K562 (cell line): ENCODE data around the gene INKA2. TPM values are rescaled to one million over a fixed set of nuclear protein-coding genes. Genes with fewer than 3 reads are reported as not detected.
A peak's percentile ranks its signal among the peaks of the same experiment; 100 is the strongest.

Experiments used
- HBP1 ChIP-seq: fragments of 450-650 bp; formaldehyde crosslinking; IDR thresholded peaks from 2 replicates; pipeline ENCODE4 v1.4.0; 2022; ENCODE audit warnings: missing genetic modification characterization
- IRF2 ChIP-seq: sonication (generic); formaldehyde crosslinking; IDR thresholded peaks from 2 replicates; pipeline ENCODE4 v1.8.1; 2022; ENCODE audit warnings: mild to moderate bottlenecking, missing genetic modification reagents
- KLF1 ChIP-seq: fragments of 450-650 bp; IDR thresholded peaks from 2 replicates; pipeline ENCODE4 v1.6.1; 2016; ENCODE audit warnings: missing genetic modification characterization, missing compliant biosample characterization
- KLF16 ChIP-seq: IDR thresholded peaks from 2 replicates; pipeline ENCODE4 v1.6.1; 2016; ENCODE audit warnings: antibody characterized with exemption
- MTA2 ChIP-seq: fragments of 450-650 bp; IDR thresholded peaks from 2 replicates; pipeline ENCODE4 v1.6.1; 2016; ENCODE audit warnings: low read depth
- NCOR1 ChIP-seq: fragments of 450-650 bp; IDR thresholded peaks from 2 replicates; pipeline ENCODE4 v1.6.1; 2016; ENCODE audit warnings: mild to moderate bottlenecking, moderate library complexity
- POLR2AphosphoS2 ChIP-seq: IDR thresholded peaks from 2 replicates; pipeline ENCODE4 v1.6.1; 2012; ENCODE audit warnings: low read length, improper control_type of control experiment
- SMARCC2 ChIP-seq: fragments of 450-650 bp; IDR thresholded peaks from 2 replicates; pipeline ENCODE4 v1.6.1; 2017; ENCODE audit warnings: antibody characterized with exemption, moderate library complexity, mild to moderate bottlenecking, low read depth
- TAF1 ChIP-seq: IDR thresholded peaks from 2 replicates; pipeline ENCODE4 v1.6.1; 2011; ENCODE audit warnings: mild to moderate bottlenecking, low read length, moderate library complexity; ENCODE audit not compliant: insufficient read depth, control insufficient read depth, severe bottlenecking; ENCODE audit errors: extremely low read depth
- TAF15 ChIP-seq: fragments of 200-400 bp; formaldehyde crosslinking; IDR thresholded peaks from 2 replicates; pipeline ENCODE4 v1.6.1; 2017; ENCODE audit warnings: mild to moderate bottlenecking, low read depth, low read length, moderate library complexity
- TGIF2 ChIP-seq: sonication (generic); formaldehyde crosslinking; IDR thresholded peaks from 2 replicates; pipeline ENCODE4 v1.8.1; 2022; ENCODE audit warnings: mild to moderate bottlenecking, missing genetic modification reagents, moderate library complexity
- ZBTB26 ChIP-seq: fragments of 450-650 bp; formaldehyde crosslinking; IDR thresholded peaks from 2 replicates; pipeline ENCODE4 v1.4.0; 2022; ENCODE audit warnings: missing genetic modification characterization
- ZBTB5 ChIP-seq: fragments of 450-650 bp; IDR thresholded peaks from 2 replicates; pipeline ENCODE4 v1.6.1; 2017; ENCODE audit warnings: antibody characterized with exemption
- ZBTB9 ChIP-seq: fragments of 450-650 bp; formaldehyde crosslinking; IDR thresholded peaks from 2 replicates; pipeline ENCODE4 v1.4.0; 2020; ENCODE audit warnings: mild to moderate bottlenecking, moderate library complexity
- ZHX1 ChIP-seq: fragments of 150-350 bp; conservative IDR thresholded peaks from 2 replicates; pipeline ENCODE4 v1.6.1; 2014; ENCODE audit warnings: low read length
- ZKSCAN1 ChIP-seq: fragments of 150-350 bp; IDR thresholded peaks from 2 replicates; pipeline ENCODE4 v1.6.1; 2016; ENCODE audit warnings: low read depth, low read length
- ZNF395 ChIP-seq: fragments of 200-800 bp; sonication (Bioruptor generic); IDR thresholded peaks from 2 replicates; pipeline ENCODE4 v1.6.1; 2017; ENCODE audit warnings: missing genetic modification characterization, missing compliant biosample characterization
- polyA plus RNA-seq, 8 experiments: library from polyadenylated mRNA; depleted of rRNA in 4 of 8; stranded (reverse) in 5 of 8; unstranded in 3 of 8; fragments of >200 nt; fragmentation: Nextera tagmentation in 2 of 8; fragmentation: Illumina TruSeq in 1 of 8; extraction: Ambion mirVana in 2 of 8; extraction: Trizol in 1 of 8; gene quantifications; 2 replicates each; pipeline versions ENCODE4 v1.2.1 to v1.2.3, GENCODE V29; 2011 to 2014; ENCODE audit warnings: inconsistent platforms in 1 of 8, missing spikeins in 1 of 8
- total RNA-seq, 7 experiments: library from RNA; depleted of rRNA in 6 of 7; stranded (reverse); fragments of >200 nt in 6 of 7; fragmentation: Illumina TruSeq in 2 of 7; extraction: Trizol in 2 of 7; gene quantifications; 2 replicates each; pipeline versions ENCODE4 v1.2.1 to v1.2.3, GENCODE V29; 2011 to 2021; ENCODE audit warnings: low replicate concordance in 1 of 7

The INKA2 gene
- total and polyA plus RNA-seq, 9 of the 15 experiments (the other 6 are each of a cell fraction or from before 2014, with no cell fraction given), result 0.04 to 1.4 (median 0.26) TPM; not detected in 1

- TF ChIP-seq ZKSCAN1 (peak; percentile 96), ZNF395 (CRISPR knock-in tag) (peak; percentile 96), TAF1 (peak; percentile 94), SMARCC2 (no peak; the same call in 1 of the 2 replicates), MTA2 (no peak; the same call in 1 of the 2 replicates), ZHX1 (peak; percentile 88), IRF2 (CRISPR knock-in tag) (no peak; the same call in 1 of the 2 replicates), ZBTB5 (no peak), POLR2AphosphoS2 (peak; percentile 50; the same call in 1 of the 2 replicates), TAF15 (no peak), TGIF2 (peak; percentile 49; the same call in 1 of the 2 replicates), HBP1 (CRISPR knock-in tag) (0 out of 2 replicates have a peak, but pooled peaks have one; percentile 17), NCOR1 (peak; percentile 41; the same call in 1 of the 2 replicates), KLF1 (peak; percentile 93), ZBTB26 (CRISPR knock-in tag) (no peak), KLF16 (no peak), ZBTB9 (CRISPR knock-in tag) (no peak)
Measured at GRCh38 chr1:111755331-111756123, 16.3 kb upstream of the INKA2 start, which contains the start of gene DDX20 (continued).
